GM12872 (cell line): Measurements from ENCODE around the gene SAMD10.

Experiments
- CTCF ChIP-seq: IDR thresholded peaks from 3 replicates; pipeline ENCODE4 v1.5.1; 2011; ENCODE audit warnings: low read depth, mild to moderate bottlenecking, low read length, moderate library complexity; ENCODE audit not compliant: insufficient read depth

Gene SAMD10

GRCh38 chr20:63931735-63932134 is 47.7 kb downstream of the SAMD10 start:
- TF ChIP-seq CTCF: no peak

- no peak for TF ChIP-seq CTCF
These were observed 48.4 kb downstream of the SAMD10 start for GRCh38 chr20:63930971-63931553.

DNA sequence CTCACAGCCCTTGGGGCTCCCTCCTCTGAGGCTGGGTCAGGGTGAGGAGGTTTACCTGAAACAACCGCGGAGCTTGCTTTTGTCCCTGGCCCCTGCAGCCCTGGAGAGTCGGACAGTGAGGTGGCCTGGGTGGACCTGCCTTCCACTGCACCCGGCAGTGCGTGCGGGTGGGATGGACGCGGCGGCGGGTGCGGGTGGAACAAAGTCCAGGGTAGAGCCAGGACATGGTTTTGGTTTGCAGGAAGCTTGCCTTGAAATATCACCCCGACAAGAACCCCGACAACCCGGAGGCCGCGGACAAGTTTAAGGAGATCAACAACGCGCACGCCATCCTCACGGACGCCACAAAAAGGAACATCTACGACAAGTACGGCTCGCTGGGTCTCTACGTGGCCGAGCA is 50.4 kb downstream of the SAMD10 start:
- TF ChIP-seq CTCF: no peak

DNA sequence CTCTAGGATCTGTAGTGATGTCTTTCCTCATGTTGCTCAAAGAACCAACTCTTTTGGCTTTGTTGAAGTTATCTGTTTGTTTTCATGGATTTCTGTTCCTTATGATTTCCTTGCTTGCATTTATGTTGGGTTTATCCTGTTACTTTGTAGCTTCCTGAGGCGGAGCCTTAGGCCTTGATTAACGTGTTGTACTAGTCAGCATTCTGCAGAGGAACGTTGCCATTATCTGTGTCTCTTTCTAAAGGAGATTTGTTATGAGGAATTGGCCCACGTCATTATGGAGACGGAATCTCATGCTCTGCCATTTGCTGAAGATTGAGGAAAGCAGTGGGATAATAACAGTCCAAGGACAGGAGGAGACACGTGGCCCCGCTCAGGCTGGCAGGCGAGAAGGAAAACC is 53.1 kb downstream of the SAMD10 start:
- TF ChIP-seq CTCF: no peak

DNA sequence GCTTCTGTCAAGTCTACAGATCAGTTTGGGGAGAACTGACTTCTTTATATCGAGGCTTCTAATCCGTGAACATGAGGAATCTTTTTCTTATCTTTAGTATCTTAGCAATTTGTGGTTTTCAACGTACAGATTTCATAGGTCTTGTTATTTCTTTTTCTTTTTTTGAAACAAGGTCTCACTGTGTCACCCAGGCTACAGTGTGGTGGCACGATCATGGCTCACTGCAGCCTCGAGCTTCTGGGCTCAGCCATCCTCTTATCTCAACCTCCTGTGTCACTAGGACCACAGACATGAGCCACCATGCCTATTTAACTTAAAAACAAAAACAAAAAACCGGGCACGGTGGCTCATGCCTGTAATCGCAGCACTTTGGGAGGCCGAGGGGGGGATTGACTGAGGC is 55.2 kb downstream of the SAMD10 start:
- no peak for TF ChIP-seq CTCF
